ENCODE results near the gene TADA3.

TADA3 gene

DNA sequence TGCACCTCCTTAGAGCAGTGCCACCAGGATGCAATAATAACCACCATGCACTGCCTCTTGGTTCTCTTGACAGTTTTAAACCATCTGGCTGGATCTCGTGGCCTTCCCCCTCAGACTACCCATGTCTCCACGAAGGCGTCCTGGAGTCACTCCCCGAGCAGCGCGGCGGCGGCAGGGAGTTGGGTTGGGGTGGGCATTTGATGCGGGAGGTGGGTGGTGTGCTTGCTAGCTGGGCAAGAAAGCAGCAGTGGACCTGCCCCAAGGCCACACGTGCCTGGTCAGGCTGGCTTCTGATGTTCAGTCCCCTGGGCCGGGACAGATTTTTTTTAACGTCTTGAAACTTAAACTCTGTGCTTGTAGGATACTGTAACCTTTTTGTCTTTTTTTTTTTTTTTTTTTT, 13.9 kb upstream of the TADA3 start:
- H3K36me3 Mint-ChIP-seq (ENCODE audit: insufficient read depth): peaks cover 68% of the 10 kb centered on the region
- H3K4me3 Mint-ChIP-seq: no peak overlapping the region
- no peak for DNase-seq
- peak overlapping the region; percentile 75 to 80 for H3K27ac Mint-ChIP-seq
- H3K9me3 Mint-ChIP-seq: no peaks in the 10 kb centered on the region
- peaks cover 45 to 54% of the 10 kb centered on the region in 2 donors for H3K4me1 Mint-ChIP-seq (ENCODE audit: low read depth in 2 of 2)
- ATAC-seq (replicated peaks): no peak
- H3K27me3 Mint-ChIP-seq: no peaks in the 10 kb centered on the region

DNA sequence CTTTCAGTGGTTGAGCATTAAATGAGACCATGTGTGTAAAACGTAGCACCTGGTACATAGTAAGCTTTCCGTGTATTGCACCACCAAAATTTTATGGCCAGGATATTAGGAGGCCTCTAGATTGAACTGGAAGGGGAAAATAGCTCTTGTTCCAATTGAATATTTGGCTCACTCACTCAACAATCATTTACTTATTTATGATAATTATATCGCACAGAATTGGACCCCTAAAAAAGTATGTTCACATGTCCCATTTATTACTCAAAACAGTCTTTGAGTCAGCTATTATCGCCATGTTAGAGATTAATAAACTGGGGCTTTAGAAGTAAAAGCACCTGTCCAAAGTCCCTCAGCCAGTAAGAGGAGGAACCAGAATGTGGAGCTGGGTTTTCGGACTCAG, 12.7 kb upstream of the TADA3 start:
- peak overlapping the region in 1 of 2 donors; percentile 32 for H3K27ac Mint-ChIP-seq
- H3K36me3 Mint-ChIP-seq (ENCODE audit: insufficient read depth): peaks cover 75% of the 10 kb centered on the region

DNA sequence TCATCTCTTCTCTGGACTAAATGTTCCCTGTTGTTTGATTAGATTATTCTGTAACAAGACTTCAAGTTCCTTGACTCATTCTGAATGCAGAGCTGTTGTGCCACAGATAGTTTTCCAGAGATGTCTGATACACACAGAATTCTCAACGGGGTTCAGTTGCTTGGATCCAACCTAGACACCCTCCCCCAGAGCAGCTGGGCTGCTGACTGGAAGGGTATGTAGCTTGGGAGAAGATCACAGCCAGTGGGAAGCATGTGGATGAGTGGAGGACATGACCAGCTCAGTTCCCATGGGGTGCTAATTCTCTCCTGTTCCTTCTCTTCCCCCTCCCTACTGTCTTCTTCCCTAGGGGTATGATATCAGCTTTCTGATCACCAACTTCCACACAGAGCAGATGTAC, 11.2 kb upstream of the TADA3 start:
- ATAC-seq (replicated peaks) (no peak), DNase-seq (no peak)
- no peaks in the 10 kb centered on the region for H3K27me3 Mint-ChIP-seq
- H3K9me3 Mint-ChIP-seq: no peaks in the 10 kb centered on the region
- peak overlapping the region; percentile 58 to 92 for H3K27ac Mint-ChIP-seq
- peaks cover 25 to 32% of the 10 kb centered on the region in 2 donors for H3K4me1 Mint-ChIP-seq (ENCODE audit: low read depth in 2 of 2)
- H3K4me3 Mint-ChIP-seq: no peak overlapping the region
- peaks cover 88% of the 10 kb centered on the region for H3K36me3 Mint-ChIP-seq (ENCODE audit: insufficient read depth)

More for the DNA sequence above, 12.7 kb upstream of the TADA3 start:
- no peaks in the 10 kb centered on the region for H3K9me3 Mint-ChIP-seq
- ATAC-seq (replicated peaks) (no peak), DNase-seq (no peak)
- H3K4me3 Mint-ChIP-seq: no peak overlapping the region
- H3K4me1 Mint-ChIP-seq (ENCODE audit: low read depth in 2 of 2): peaks cover 37 to 45% of the 10 kb centered on the region in 2 donors
- H3K27me3 Mint-ChIP-seq: no peaks in the 10 kb centered on the region

DNA sequence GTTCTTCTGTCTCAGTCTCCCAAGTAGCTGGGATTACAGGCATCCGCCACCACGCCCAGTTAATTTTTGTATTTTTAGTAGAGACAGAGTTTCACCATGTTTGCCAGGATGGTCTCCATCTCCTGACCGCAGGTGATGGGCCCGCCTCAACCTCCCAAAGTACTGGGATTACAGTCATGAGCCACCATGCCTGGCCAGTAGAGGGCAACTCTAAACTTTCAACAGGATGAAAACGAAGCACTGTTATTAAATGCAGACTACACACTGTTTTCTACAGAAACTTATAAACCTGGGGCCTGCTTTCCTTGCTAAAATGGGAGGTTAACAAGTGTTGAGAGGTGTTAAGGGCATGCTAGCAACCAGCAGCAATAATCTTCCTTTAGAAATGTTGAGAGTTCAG, 8.3 kb upstream of the TADA3 start:
- H3K4me3 Mint-ChIP-seq: no peak overlapping the region
- peaks cover 97% of the 10 kb centered on the region for H3K36me3 Mint-ChIP-seq (ENCODE audit: insufficient read depth)
- ATAC-seq (replicated peaks): no peak
- no peak for DNase-seq
- no peak overlapping the region for H3K27ac Mint-ChIP-seq
- no peaks in the 10 kb centered on the region for H3K9me3 Mint-ChIP-seq
- no peaks in the 10 kb centered on the region for H3K27me3 Mint-ChIP-seq
- peaks cover 19 to 32% of the 10 kb centered on the region in 2 donors for H3K4me1 Mint-ChIP-seq (ENCODE audit: low read depth in 2 of 2)

DNA sequence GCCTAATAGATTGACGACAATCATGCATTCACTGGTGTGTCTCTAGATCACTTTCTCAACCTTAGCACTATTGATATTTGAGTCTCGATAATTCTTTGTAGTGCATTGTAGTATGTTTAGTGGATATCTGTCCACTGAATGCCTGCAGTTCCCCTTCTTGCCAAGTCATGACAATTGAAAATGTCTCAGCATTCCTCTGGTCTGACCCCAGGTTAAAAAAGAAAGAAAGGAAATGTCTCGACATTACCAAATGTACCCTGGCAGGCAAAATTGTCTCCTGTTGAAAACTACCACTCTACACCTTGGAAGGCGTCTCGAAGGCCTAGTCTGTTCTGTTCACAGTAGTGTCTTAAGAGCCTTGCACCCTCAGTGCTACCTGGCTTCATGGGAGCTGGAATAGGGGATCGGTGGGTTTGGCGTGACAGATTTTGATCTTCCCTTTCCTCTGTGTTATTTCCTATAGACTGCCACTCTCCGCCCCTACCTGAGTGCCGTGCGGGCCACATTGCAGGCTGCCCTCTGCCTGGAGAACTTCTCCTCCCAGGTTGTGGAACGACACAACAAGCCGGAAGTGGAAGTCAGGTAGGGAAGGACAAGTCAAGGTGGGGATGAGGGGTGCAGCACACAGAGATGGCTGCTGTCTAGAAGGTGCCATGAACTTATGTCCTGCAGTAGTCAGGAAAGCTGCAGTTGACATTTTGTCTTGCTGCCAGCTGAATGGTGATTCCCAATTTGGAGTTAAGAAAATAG, 5.1 kb upstream of the TADA3 start:
- Mint-ChIP-seq H3K4me3 (no peak overlapping the region), H3K9me3 (no peaks in the 10 kb centered on the region), H3K27ac (peak overlapping the region; percentile 15 to 19), H3K4me1 (ENCODE audit: low read depth in 2 of 2) (peaks cover 28 to 37% of the 10 kb centered on the region in 2 donors), H3K36me3 (ENCODE audit: insufficient read depth) (peaks cover 85% of the 10 kb centered on the region), H3K27me3 (no peaks in the 10 kb centered on the region)
- no peak for DNase-seq
- no peak for ATAC-seq (replicated peaks)

DNA sequence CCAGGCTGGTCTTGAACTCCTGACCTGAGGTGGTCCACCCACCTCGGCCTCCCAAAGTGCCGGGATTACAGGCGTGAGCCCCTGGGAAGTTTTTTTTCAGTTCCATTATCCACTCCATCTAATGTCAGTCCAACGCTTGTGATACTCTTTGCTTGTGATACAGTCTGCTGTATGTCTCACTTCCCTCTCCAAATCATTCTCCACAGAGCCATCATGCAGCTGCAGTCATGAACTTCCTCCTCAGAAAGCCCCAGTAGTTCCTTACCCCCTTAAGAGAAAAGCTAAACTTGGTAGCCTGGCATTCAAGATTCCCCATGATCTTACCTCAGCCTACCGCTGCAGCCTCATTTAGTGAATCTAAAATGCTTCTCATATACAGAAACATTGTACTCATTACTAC, 2.9 kb upstream of the TADA3 start:
- ATAC-seq (replicated peaks) (no peak), DNase-seq (no peak)
- Mint-ChIP-seq H3K27ac (peak overlapping the region; percentile 80 to 98), H3K4me1 (ENCODE audit: low read depth in 2 of 2) (peaks cover 42 to 45% of the 10 kb centered on the region in 2 donors), H3K4me3 (peak overlapping the region; percentile 82 to 97), H3K36me3 (ENCODE audit: insufficient read depth) (peaks cover 69% of the 10 kb centered on the region), H3K9me3 (no peaks in the 10 kb centered on the region), H3K27me3 (no peaks in the 10 kb centered on the region)

DNA sequence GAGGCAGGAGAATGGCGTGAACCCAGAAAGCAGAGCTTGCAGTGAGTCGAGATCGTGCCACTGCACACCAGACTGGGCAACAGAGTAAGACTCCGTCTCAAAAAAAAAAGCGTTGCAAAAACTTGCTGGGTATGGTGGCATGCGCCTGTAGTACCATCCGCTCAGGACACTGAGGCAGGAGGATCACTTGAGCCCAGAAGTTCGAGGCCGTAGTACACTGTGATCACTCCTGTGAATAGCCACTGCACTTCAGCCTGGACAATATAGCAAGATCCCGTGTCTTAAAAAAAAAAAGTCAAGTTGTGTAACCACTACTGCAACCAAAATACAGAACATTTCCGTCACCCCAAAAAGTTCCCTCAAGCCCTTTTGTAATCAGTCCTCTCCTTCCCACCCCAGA, 2.1 kb upstream of the TADA3 start:
- Mint-ChIP-seq H3K36me3 (ENCODE audit: insufficient read depth) (peaks cover 64% of the 10 kb centered on the region), H3K4me1 (ENCODE audit: low read depth in 2 of 2) (peaks cover 44 to 48% of the 10 kb centered on the region in 2 donors)

DNA sequence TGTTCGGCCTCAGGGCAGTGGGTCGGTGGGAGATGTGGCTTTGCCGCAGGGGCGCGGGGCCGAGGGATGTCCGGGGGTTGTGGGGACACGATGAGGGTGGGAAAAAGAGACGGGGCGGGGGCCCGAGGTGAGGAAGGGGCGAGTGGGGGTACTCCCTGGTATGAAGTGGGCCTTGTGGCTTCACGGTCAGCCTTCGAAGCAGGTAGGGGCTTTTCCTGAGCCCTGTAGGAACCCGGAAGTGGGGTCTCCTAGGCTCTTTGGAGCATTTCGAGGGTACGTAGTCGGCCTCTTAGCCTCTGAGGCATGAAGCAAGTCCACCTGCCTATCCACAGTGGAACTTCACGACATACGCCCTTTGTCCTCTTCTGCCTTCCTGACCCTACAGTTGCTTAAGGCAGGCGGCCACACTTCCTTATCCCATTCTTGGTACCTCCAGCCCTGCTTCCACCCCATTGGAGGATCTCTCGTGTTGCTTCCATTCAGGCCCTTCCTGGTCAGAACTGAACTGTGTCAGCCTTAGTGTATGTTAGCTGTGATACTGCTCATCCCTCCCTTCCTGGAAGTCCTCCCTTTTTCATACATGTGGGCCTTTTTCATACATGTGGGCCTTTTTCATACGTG, 998 bp upstream of the TADA3 start:
- no peaks in the 10 kb centered on the region for H3K27me3 Mint-ChIP-seq
- no peak for ATAC-seq (replicated peaks)
- peaks cover 42 to 46% of the 10 kb centered on the region in 2 donors for H3K4me1 Mint-ChIP-seq (ENCODE audit: low read depth in 2 of 2)
- peaks cover 62% of the 10 kb centered on the region for H3K36me3 Mint-ChIP-seq (ENCODE audit: insufficient read depth)
- H3K4me3 Mint-ChIP-seq: peak overlapping the region; percentile 82 to 97
- peak overlapping the region; percentile 98 to 99 for H3K27ac Mint-ChIP-seq
- H3K9me3 Mint-ChIP-seq: no peaks in the 10 kb centered on the region
- DNase-seq: peak; percentile 10 to 21 (median 15)

More for the DNA sequence above, 2.1 kb upstream of the TADA3 start:
- ATAC-seq (replicated peaks) (no peak), DNase-seq (no peak)
- peak overlapping the region; percentile 98 to 99 for H3K27ac Mint-ChIP-seq
- no peaks in the 10 kb centered on the region for H3K27me3 Mint-ChIP-seq
- no peaks in the 10 kb centered on the region for H3K9me3 Mint-ChIP-seq
- H3K4me3 Mint-ChIP-seq: peak overlapping the region; percentile 82 to 97

DNA sequence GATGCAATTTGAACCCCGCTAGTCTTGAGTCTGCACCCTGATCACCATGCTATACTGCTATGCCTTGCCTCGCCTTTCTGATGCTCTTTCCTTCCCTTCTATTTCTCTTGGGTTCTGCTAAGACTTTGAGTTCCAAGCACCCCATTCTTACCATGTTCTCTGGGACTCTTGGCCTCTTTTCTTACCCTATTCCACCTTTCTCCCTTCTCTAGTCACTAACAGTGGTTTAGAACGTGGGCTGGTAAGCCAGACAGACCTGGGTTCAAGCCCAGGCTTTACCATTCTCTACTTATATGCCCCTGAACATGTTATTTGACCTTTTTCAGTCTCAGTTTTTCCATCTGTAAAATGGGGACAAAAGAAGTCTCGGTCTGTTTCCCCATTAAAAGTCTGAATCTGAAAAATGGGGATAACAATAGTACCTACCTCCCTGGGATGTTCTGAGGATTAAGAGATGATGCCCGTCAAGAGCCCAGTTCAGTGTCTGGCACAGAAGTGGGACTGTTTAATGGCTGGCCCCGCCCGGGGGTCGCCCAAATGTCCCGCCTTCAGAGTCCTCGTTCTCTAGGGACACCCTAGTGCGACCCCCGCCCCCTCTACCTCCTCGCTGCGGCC, 376 bp downstream of the TADA3 start:
- ATAC-seq (replicated peaks): no peak
- DNase-seq: no peak
- Mint-ChIP-seq H3K4me3 (peak overlapping the region; percentile 82 to 97), H3K27me3 (no peaks in the 10 kb centered on the region), H3K27ac (peak overlapping the region; percentile 98 to 99), H3K36me3 (ENCODE audit: insufficient read depth) (peaks cover 59% of the 10 kb centered on the region), H3K9me3 (no peaks in the 10 kb centered on the region), H3K4me1 (ENCODE audit: low read depth in 2 of 2) (peaks cover 37 to 38% of the 10 kb centered on the region in 2 donors)

DNA sequence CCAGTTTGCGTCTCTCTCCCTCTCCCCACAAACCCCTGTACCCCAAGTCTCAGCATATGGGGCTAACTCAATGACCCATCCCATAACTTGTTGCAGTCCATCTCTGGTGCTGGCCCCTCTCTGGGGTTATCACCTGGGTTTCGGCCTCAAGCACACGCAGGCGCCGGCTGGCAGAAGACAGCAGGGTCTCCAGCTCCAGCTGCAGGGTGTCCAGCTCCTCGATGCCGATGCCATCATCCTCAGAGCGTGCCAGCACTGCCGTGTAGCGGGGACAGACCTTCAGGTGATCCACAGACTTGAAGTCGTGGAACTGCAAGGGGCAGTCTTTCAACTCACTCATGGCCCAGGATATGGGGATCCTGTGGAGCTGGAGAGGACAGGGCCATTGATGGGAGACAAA, 1.1 kb downstream of the TADA3 start:
- Mint-ChIP-seq H3K36me3 (ENCODE audit: insufficient read depth) (peaks cover 55% of the 10 kb centered on the region), H3K27ac (peak overlapping the region in 1 of 2 donors; percentile 99), H3K27me3 (no peaks in the 10 kb centered on the region), H3K9me3 (no peaks in the 10 kb centered on the region), H3K4me1 (ENCODE audit: low read depth in 2 of 2) (peaks cover 34 to 37% of the 10 kb centered on the region in 2 donors), H3K4me3 (peak overlapping the region; percentile 40 to 82)
- no peak for DNase-seq
- no peak for ATAC-seq (replicated peaks)

DNA sequence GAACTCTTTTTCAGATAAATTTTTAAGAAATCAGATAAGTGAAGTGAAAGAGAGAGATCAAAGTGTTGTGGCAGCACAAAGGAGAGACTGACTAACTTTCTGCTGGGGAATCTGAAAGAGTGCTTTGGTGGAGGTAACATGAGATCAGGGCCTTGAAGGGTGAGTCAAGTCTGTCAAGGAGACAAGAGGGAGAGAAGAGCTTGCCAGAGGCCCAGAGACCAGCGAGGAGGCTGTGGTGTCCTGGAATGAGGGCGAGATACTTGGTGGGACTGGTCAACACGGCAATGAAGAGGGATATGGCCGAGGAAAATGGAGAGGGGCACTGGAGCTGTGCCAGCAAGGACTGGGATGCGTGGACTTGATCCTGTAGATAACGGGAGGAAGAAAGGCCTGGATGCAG, 4.6 kb downstream of the TADA3 start:
- ATAC-seq (replicated peaks): no peak
- Mint-ChIP-seq H3K4me3 (no peak overlapping the region), H3K27me3 (no peaks in the 10 kb centered on the region), H3K4me1 (ENCODE audit: low read depth in 2 of 2) (peaks cover 20% of the 10 kb centered on the region in 2 donors), H3K27ac (no peak overlapping the region), H3K9me3 (no peaks in the 10 kb centered on the region), H3K36me3 (ENCODE audit: insufficient read depth) (peaks cover 59% of the 10 kb centered on the region)
- no peak for DNase-seq

DNA sequence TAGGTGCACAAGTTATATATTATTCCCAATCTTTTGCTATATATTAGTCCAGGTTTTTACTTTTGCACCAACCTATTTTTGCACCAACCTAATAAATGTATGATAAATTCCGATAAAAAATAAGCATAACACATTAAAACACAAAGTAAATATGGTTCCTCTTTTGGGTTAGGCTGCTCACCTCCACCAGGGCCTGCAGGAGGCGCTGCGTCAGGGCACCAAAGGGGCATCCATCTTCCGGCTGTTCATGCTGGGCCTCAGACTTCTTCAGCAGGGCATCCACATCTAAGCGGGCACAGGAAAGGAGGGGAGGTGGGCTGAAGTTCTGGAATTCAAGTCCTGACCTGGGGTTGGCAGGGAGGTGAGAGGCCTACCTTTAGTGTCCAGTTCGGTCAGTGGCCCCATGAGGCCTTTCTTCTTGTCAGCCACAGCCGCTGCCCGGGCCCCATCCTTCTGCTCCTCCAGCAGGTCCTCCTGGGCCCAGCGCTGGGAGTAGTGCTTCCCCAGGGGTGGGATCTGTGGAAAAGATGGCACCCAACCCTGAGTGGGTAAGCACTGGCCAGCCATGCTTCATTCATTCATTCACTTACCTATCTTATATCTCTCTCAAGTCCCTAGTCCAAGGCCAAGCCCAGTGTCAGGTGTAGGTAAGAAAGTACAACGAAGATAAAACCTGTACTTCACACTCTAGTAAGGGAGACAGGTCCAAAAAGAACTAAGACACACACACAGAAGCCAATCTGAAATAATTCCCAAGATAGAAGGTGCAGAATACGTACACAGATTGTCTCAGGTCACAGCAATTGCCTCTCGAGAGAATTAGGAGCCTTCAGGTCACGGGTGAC, 5.2 kb downstream of the TADA3 start:
- H3K27ac Mint-ChIP-seq: no peak overlapping the region
- ATAC-seq (replicated peaks): no peak
- no peaks in the 10 kb centered on the region for H3K27me3 Mint-ChIP-seq
- peaks cover 55% of the 10 kb centered on the region for H3K36me3 Mint-ChIP-seq (ENCODE audit: insufficient read depth)
- peaks cover 23 to 27% of the 10 kb centered on the region in 2 donors for H3K4me1 Mint-ChIP-seq (ENCODE audit: low read depth in 2 of 2)
- H3K4me3 Mint-ChIP-seq: no peak overlapping the region
- no peak for DNase-seq
- no peaks in the 10 kb centered on the region for H3K9me3 Mint-ChIP-seq

DNA sequence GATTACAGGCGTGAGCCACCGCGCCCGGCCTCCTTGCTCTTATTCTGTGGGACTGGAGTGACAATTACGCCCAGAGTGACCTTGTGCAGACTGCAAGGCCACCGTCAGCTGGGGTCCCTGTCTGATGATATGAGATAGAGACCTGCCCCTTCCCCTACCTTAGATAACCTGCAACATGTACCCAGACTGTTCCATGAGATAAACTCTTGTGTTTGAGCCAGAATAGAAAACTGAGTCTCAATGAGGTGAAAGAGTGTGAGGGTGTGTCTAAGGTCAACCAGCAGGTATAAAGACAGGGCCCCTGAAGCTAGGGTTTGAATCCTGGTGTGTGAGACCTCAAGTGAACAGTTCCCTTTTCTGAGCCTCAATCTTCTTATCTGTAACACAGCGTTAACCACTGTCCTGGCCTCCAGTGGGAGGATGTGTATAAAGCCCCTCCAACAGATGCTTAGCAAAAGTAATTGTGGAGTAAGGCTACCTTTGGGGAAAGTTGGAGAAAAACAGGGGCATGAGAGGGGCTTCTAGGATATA, 6.0 kb downstream of the TADA3 start:
- ATAC-seq (replicated peaks): no peak
- DNase-seq: no peak
- Mint-ChIP-seq H3K4me3 (no peak overlapping the region), H3K4me1 (ENCODE audit: low read depth in 2 of 2) (peaks cover 20 to 24% of the 10 kb centered on the region in 2 donors), H3K9me3 (no peaks in the 10 kb centered on the region), H3K27me3 (no peaks in the 10 kb centered on the region), H3K27ac (no peak overlapping the region), H3K36me3 (ENCODE audit: insufficient read depth) (peaks cover 55% of the 10 kb centered on the region)

Data from effector memory CD8-positive, alpha-beta T cell (primary cell).